ENCODE results near the gene PLK2. TPM values are rescaled to one million over a fixed set of nuclear protein-coding genes. Genes with fewer than 3 reads are reported as not detected.

The PLK2 gene
- total and polyA plus RNA-seq, 2 of the 4 experiments (the other 2 are of a cell fraction), result 129 to 337 TPM

DNA sequence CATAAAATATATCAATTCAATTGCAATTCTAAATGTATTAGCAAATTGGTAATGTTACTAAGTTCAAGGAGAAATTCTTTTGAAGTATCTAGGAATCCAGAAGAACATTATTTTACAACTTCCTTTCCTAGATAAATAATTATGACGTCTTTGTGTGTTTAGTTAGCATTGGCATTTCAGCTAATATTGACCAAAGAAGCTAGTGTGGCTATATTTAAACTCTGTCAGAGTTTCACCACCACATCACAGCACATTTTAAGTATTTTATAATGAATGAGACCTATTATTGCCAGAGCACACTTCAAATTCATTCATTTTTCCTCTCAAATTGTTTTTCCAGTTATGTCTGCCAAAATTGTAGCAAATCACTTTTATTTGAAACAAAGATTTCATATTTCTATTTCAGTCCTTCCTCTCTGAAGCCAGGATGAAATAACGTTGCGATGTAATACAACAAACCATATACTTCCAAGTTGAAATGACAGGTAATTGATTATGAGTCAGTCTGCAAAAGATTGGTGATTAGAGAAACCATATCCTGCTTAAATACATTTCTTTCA is 18.9 kb downstream of the PLK2 start:
- H2AK5ac ChIP-seq (ENCODE audit: low read depth, low read length), result no peak overlapping the region
- intact Hi-C loops (cut with micrococcal nuclease), result no loop called here

More for the DNA sequence above, 18.9 kb downstream of the PLK2 start:
- Histone ChIP-seq H4K5ac (ENCODE audit: low read depth, low read length) (no peak overlapping the region), H2BK15ac (ENCODE audit: low read depth, low read length) (no peak overlapping the region), H2AFZ (replicated peaks; ENCODE audit: low read length, poor library complexity) (no peak overlapping the region), H3K27me3 (ENCODE audit: control insufficient read depth, insufficient read depth, low read length) (no peaks in the 10 kb centered on the region), H3K9me3 (ENCODE audit: control insufficient read depth, insufficient read depth, low read length) (peaks cover 2% of the 10 kb centered on the region; the same call in 1 of the 2 replicates), H3K4me3 (ENCODE audit: insufficient read depth, low read depth, low read length) (no peak overlapping the region), H2AK9ac (replicated peaks; ENCODE audit: low read depth, low read length, poor library complexity) (no peak overlapping the region), H4K91ac (ENCODE audit: insufficient read depth, low read depth, low read length) (no peak overlapping the region), H3K56ac (ENCODE audit: extremely low read depth, insufficient read depth, low read length) (no peak overlapping the region), H3K18ac (ENCODE audit: low read depth, low read length) (no peak overlapping the region), H3K9me1 (ENCODE audit: insufficient read depth, low read length) (no peaks in the 10 kb centered on the region), H3K4me2 (ENCODE audit: low read depth, low read length) (no peak overlapping the region), H2BK120ac (ENCODE audit: low read depth, low read length) (no peak overlapping the region), H3K23ac (ENCODE audit: low read depth, low read length) (no peak overlapping the region), H3K4ac (ENCODE audit: low read depth, low read length) (no peak overlapping the region), H3K9ac (ENCODE audit: low read depth, low read length) (no peak overlapping the region), H3K79me1 (ENCODE audit: low read depth in 1 of 2, low read length in 2 of 2) (no peaks in the 10 kb centered on the region), H3K36me3 (ENCODE audit: control insufficient read depth, insufficient read depth, low read length) (no peaks in the 10 kb centered on the region), H2BK5ac (ENCODE audit: low read depth, low read length, poor library complexity, severe bottlenecking) (no peak overlapping the region), H3K14ac (replicated peaks; ENCODE audit: low read depth, low read length) (no peak overlapping the region), H2BK20ac (ENCODE audit: low read depth, low read length) (no peak overlapping the region), H4K8ac (ENCODE audit: low read depth in 2 of 2, low read length in 2 of 2) (no peak overlapping the region), H3K27ac (ENCODE audit: insufficient read depth, low read length) (no peak overlapping the region), H3K4me1 (ENCODE audit: control insufficient read depth, insufficient read depth, low read length) (no peaks in the 10 kb centered on the region), H4K20me1 (ENCODE audit: insufficient read depth, low read length) (no peaks in the 10 kb centered on the region)
- ChIA-PET POLR2A (ENCODE audit: unreplicated experiment) (no interaction called here), CTCF (no interaction called here)
- in situ Hi-C loops (cut with MboI; ENCODE audit: low sequenced_read_pairs), result no loop called here
- TF ChIP-seq RFX5 (IDR thresholded peaks at IDR 0.05; ENCODE audit: low read depth, low read length), result no peak
- no peak for TF ChIP-seq POLR2A (IDR thresholded peaks at IDR 0.05; ENCODE audit: low read depth, low read length)
- no peak for TF ChIP-seq RCOR1 (IDR thresholded peaks at IDR 0.05; ENCODE audit: insufficient replicate concordance, low read length)
- no peak for TF ChIP-seq MAZ (IDR thresholded peaks at IDR 0.05; ENCODE audit: borderline replicate concordance, low read depth, low read length)
- BruUV-seq (replicated peaks), result no TSS peak
- dilution Hi-C loops (cut with HindIII; ENCODE audit: low sequenced_read_pairs, unreplicated experiment), result loop anchor here (25.0 kb wide), 1 partner anchor 654 kb away; no protein-coding TSS in a partner anchor
- ATAC-seq (ENCODE audit: low read depth), result no peak
- no CpG with 5 or more reads among the region's 3 CpGs for WGBS, 2 experiments (ENCODE audit: extremely low coverage in 2 of 2, insufficient read length in 1 of 2)
- DNase-seq, result no peak

Data from IMR-90 (cell line).